GM19324 (cell line): ENCODE measurements around the gene MYOCD.

ENCODE experiments used
- ATAC-seq: cut with Tn5 transposase; IDR thresholded peaks from one replicate; pipeline ENCODE4 v1.9.1; 2021; ENCODE audit warnings: mild to moderate bottlenecking, moderate library complexity; ENCODE audit not compliant: unreplicated experiment, low FRiP score

Gene MYOCD

DNA sequence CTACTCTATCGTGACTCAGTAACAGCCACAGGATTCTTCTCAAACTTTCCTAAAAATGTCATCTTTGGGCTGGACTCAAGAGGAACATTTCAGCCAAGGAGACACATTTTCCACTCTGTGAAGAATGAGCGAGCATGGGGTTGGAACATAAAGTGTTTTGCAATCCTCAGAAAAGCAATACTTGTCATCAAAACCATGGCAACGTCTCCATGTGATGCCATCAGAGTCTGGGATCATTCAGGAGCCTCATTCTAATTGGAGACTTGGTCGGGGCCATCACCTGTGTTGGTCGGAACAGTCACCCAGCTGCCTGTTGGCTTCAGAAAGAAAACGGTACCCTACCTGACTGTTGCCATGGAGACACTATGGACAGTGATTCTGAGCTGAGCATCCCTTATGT is 25.5 kb downstream of the MYOCD start:
- ATAC-seq: no peak

DNA sequence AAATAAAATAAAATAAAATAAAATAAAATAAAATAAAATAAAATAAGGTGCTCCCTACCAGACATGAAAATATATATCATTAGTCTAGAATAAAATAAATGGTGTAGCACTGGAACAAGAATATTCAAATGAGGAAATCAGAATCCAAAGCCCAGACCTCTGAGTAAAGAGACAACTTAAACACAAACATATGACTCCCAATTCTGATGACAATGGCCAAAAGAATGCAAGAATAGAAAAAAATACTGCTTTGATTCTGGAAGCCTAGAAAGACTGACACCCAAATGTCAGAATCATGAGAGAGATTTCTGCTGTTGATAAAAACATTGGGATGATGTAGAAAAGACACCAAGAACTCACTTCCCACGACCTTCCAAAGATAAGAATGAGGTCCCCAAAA is 27.9 kb downstream of the MYOCD start:
- no peak for ATAC-seq

DNA sequence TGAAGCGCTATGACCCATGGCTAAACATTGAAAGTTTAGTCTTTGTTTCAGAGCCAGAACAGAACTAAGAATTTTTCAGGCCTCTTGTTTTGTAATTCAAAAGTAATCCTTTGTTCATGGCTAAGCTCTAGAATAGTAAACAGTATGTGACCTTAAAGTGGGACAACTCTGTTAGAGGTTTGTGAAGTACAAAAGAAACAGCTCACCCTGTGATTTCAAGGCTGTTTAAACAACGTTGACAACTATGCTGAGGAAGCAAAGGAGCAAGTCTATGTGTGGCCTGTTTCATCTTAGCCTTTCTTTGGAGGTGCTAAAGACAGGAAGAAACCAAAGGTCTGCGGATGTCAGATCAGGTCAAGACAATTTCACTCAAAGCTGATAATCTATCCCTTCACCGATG is 40.4 kb downstream of the MYOCD start:
- no peak for ATAC-seq

DNA sequence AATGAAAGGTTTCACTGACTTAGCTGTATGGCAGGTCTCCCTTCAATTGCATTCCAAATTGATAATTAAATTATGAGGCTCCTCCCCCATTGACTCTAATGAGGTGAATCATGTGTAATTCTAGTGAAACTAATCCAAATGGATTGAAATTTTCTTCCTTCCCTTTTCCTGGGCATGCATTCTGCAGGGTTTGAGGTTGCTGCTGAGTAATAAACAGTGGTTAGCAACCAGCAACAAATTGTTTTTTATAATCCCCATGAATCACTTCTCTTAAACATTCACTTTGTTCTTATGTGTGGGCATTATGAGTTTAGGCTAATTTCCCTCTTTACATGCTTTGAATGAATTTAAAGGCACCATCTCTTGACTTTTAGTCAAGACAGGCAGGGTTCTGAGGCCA is 43.4 kb downstream of the MYOCD start:
- no peak for ATAC-seq

DNA sequence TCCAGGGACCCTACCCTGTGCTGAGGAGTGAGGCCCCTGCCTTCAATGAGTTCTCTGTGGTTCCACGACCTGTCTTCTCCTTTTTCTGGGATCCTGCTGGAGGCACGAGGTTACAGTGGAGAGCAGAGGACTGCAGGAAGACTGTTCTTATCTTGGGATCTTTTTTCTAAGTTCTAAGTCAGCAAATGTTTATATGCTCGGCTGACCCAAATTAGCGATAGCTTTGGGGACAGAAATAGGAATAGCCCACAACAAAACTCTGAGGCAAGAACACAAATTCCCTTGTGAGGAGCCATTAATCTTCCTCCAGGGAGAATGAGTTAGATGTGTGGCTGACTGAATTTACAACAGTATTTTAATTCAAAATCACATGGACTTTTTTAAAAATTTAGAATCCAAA is 46.7 kb downstream of the MYOCD start:
- no peak for ATAC-seq

DNA sequence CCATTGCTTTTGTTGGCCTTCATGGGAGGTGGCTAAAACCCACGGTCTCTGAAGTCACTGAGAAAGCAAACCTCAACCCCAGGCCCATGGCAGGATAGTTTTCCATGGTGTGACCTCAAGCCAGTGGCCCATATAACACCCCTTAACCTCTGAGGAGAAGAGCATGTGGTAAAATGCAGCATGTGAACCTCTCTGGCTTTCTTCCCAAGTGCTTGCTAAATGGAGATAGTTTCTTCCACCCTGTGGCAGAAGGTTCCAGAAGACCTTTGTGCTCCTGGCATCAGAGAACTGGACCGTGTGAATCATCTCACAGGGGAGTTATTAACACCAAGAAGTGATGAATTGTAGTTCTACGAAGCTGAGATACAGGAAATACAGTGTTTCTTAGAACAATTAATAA is 47.3 kb downstream of the MYOCD start:
- no peak for ATAC-seq

DNA sequence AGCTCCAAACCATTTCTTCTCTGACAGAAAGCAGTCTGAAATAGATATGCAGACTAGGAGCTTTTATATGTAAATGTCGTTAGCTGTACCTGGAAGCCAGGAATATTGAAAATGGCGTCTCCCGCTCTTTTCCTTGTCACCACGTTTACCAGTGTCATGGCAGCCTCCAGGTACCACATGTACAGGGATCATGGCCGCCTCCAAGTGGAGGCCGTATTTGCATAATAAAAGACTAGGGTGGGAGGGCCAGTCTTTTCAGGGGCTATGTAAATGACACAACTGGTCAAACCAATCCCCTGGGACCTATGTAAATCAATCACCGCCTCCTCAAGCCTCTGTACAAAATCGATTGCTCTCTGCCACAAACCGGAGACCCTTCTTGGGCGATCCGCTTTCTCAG is 54.3 kb downstream of the MYOCD start:
- no peak for ATAC-seq

DNA sequence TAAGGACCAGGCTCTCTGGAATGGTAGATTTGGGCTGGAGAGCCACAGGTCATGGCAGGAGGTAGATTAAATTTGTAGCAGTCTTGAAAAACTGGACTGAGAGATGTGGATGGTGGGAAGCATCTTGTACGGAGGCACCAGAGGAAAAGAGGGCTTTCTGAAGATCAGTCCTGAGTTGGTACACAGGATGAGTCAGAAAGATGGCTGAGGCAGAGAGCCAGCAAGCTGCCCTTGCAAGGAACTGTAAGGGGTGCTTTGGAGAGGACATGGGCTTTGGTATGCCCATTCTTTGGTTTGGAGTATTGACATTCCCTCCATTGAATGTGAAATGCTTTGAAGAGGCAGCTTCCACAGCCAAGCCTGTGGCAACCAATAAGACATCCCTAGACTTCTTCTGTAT is 55.9 kb downstream of the MYOCD start:
- ATAC-seq: no peak

DNA sequence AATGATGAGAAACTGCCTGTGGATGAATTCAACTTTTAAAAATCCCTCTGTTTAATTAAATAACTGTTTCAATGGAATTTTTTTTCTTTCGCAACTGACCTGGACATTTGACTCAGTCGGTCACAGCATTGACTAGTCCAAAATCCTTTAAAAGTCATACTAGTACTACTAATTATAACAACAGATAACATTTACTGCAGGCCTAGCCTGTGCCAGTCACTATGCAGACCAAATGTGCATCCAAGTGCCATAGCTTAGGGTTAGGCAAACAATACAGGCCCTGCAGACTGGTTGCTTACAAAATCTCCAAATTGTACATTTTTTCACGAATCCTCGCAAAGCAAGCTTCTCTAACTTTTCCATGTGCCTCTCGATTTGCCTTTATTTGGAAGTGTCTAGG is 56.6 kb downstream of the MYOCD start:
- ATAC-seq: no peak

DNA sequence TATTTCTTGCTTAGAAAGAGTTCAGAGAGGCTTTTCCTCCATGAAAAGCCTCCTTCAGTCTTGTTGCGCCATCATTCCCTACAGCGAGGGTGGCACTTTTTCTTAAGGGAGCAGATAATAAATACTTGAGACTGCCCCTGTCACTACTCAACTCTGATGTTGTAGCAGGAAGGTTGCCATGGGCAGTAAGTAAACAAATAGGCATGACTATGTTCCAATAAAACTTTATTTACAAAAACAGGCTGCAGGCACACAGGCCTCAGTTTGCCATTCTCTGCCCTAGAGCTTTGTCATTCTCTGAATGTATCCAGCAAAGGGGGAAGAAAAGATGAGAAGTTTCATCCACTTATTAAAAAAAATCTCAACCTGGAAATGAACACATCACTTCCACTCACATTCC is 60.4 kb downstream of the MYOCD start:
- ATAC-seq: no peak

DNA sequence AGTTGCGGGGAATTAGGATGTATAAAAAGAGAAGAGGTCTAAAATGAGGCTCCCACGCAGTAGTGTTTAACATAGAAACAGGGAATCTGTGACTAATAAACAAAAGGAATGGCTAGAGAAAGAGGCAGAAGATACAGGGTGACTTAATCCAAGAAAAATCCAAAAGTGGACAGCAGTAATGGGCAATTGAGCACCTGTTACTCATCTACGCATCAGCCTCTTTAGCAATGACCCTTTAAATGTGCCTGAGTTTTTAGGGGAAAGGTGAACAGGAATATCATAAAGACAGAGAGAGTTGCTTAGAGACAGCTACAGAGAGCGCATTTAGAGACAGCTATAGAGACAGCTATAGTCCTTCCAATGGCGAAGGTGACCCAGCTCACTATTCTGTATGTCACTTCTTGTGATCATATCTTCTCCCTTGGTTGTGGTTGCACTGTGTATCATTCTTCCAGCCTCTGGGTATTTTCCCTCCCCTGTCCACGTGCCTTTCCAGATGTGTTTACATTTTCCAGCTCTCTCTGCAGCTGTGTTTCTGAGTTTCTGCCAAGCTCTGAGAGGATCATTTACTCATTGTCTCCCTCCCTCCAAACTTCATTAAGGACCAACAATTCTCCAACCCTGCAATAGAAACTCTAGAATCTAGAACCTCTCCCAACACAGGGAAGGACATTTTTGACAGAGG is 61.5 kb downstream of the MYOCD start:
- ATAC-seq: no peak

DNA sequence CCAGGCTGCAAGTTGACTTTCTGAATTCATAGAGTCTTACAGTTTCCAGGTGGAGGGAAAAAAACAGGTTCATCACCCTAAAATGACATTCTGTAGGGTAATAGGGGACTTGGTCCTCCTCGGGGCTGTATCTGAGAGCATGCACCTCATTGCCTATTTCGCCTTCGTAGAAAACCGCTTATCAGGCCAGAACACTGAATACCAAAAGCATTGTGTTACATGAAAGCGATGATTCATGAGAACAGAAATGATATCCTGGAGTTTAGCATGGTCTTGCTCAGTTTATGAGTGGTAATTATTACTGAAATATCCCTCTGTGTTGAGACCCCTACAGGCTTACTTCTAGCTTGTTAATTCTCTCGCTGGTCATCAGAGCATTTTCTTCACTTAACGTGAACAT is 62.2 kb downstream of the MYOCD start:
- no peak for ATAC-seq

DNA sequence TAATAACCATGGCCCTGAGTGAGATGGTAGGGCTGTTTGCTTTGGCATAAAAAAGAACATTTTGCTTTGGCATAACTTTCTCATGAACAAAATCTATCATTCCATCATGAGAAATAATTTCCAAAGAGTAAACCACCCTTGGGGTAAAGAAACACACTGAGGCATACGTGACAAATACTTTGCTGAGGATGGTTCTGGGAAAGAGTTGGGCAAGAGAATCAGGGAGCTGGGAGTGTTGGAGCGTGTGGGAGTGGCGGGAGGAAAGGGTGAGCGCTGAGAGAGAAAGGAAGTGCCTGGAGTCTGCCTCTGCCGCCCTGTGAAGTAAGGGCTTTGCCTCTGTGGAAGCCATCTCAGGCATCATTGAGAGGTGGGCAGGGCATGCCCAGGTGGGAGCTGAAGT is 63.4 kb downstream of the MYOCD start:
- no peak for ATAC-seq

DNA sequence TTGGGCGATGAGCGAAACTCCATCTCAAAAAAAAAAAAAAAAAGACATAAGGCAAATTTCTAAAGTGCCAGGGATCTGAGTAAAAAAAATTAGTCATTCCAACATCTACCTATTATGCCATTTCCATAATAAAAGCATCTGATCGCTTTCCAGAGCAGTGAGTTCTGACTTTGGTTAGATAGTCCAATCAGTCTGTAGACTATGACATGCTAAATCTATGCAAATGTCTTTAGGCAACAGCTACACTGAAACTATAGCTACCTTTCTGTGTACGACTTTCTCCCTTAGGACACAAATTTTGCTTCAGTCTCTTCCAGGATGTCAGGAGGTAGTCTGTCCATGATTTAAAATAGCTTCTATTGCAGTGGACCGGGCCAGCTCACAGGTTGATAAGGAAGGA is 64.7 kb downstream of the MYOCD start:
- no peak for ATAC-seq

DNA sequence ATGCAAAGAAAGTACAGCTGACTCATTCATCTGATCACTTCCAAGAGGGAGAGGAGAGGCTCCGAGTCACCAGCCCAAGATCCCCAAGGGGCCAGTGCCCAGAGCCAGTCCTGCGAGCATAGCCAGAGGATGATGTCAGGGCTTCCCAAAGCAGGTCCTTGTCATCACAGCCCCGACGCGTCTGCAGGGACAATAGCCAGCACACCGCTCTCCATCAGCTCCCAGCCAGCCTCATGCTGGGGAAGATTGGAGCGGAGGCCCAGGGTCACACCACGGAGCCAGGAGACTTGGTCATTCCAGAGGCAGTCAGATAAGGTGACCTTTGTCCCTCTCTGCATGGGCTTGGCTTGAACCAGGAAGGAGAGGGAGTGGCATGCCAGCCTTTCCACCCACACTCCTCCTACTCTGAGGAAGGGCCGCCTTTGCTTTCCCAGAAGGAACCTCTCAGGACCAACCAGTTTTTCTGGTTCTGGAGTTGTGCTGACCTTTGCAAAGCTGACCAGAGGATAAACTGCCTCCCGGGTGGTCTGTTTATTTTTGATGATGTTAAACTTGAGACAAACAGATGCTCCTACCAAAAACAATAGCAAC is 65.3 kb downstream of the MYOCD start:
- ATAC-seq: no peak

DNA sequence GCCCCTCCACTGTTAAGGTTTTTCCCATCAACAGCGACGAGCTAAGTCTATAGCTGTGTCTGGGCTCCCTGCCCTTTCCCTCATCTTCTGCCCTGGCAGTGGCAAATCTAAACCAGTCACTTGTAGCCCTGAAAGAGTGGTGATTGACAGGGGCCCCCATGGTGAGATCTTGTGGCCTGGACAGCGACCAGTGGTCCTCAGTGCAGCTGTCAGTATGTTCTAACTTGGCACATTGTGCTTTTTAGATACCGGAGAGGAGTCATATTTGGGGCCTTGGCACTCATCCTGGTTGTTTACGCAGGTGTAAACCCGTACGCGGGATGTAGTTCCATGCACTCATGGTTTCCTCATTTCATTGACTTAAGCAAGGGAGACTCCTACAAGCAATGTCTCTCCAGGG is 66.1 kb downstream of the MYOCD start:
- no peak for ATAC-seq

DNA sequence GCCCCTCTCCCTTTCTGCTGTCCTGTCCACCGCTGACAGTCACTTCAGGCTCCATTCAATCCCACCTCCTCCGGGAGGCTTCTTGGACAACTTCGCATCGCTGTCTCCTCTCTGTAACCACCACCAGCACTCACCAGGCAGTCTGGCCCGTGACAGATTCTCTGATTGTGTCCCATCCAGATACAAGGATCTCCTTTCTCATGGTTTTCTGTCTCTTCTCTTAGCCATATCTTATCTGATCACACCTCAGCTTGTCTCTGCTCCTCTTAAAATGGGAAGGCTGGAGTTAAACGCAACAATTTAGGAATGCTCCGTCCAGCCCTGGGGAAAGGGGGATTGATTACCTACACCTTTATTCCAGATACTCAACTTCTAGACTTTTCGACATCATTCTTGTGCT is 66.7 kb downstream of the MYOCD start:
- ATAC-seq: no peak

DNA sequence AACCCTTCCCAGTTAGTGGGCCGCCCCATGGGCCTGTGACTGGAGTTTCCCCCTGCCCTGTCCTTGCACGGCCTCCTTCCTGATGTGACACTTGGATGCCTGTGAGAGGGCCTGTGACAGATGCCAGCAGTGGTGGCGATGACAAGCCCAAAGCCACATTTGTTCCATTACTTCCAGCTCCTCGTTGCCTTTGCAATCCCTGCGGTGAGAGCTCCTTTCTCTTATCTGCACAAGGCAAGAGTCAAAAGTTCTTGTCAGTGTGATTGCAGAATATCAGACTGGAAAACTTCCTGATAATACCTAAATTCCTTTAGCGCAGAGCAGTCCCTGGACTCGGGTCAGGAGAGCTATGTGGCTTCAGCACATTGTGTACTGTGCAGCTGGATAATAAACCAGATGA is 69.2 kb downstream of the MYOCD start:
- no peak for ATAC-seq

DNA sequence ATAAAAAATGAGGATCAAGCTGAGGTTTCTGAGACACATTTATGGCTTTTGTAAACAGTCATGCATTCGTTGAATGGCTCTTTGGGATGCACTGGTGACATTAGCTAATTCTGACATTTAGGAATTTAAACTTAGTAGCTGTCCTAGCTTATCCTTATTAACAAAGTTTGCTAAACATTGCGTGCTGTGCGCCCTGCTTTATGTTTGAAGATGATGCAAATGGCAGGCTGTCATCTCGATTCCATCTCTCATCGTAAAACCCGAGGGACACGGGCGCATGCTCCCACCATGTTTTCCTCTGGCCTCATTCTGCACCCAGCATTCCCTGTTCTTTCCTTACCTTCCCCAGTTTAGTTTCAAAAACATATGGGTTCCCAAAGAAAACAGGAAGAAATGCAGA is 69.8 kb downstream of the MYOCD start:
- no peak for ATAC-seq

DNA sequence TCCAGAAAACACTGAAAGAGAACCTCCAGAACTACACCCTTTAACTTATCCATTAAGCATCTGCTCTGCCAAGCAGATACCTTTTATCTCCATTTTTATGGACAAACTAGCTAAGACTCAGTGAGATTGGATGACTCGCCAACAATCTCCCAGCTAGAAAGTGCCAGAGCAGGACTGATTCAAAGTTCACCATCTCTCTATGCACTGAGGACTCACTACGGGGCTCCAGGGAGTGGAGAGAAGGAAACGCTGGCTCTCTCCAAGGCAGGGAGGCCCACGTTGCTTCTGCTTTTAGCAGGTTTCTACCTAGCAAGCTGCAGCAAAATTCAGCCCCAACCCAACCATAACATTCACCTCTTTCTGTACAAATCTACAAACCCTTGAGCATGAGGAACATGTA is 70.8 kb downstream of the MYOCD start:
- ATAC-seq: no peak

DNA sequence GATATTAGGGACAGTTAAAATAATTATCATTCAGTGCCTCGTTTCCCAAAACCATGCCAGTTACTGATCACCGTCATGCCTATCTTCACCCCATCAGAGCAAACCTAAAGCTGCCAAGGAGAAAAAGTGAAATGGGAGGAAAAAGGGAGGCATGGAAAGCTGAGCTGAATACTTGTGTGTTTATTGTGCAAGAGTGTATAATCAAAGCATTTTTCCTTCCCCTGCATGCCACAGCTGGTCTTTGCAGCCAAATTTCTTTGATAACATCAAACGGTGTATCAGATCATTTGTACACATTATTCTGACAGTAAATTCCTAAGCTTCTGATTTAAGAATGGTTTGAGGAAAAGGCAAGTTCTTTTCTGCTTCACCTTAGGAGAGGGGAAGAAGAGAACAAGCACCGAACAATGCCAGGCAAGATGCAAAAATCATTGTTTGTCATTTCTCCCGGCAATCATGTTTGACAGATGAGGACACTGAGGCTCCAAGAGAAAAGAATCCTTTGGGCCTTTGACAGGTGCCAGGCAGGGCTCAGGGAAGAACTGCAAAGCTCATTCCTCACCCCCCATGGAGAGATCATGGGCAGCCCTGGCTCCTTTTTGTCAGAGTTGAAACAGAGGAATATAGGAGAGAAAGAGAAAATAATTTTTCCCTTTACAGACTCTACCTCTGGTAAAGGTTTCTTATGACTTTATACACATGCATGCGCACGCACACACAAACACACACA is 72.2 kb downstream of the MYOCD start:
- no peak for ATAC-seq

DNA sequence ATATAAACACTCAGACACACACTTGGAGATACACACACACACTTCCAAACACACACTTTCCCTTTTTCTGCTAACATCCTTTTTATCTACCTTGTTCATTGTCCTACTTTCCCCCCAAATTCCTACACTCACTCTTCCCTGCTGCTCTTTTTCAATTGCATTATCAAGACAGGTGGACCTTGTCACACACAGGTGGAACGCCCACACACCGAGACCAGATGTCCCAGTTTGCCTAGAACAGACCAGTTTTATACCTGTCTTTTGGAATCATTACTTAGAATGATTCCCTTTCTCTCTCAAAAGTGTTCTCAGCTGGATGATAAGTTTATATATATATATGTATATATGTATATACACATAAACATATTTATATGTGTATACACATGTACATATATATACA is 72.9 kb downstream of the MYOCD start:
- ATAC-seq: no peak
